H1 (cell line): ENCODE measurements around the gene ASPN. TPM values are rescaled to one million over a fixed set of nuclear protein-coding genes. Genes with fewer than 3 reads are reported as not detected.

Source experiments
- CTCF ChIA-PET: fragments of 300-600 bp; sonication (Branson Sonifier 250); formaldehyde crosslinking; loops from one replicate; lab custom pipeline; 2021; ENCODE audit not compliant: partially characterized antibody; lab: Charles Lee
- POLR2A ChIA-PET: fragments of 300-600 bp; sonication (Branson Sonifier 250); formaldehyde crosslinking; loops from one replicate; lab custom pipeline; 2021; ENCODE audit warnings: inconsistent platforms; ENCODE audit not compliant: partially characterized antibody; lab: Charles Lee
- DNase-seq, 2 experiments: peaks; one replicate each; pipeline versions ENCODE4 v3.0.0 to v3.0.0-alpha.2; 2010 to 2022; ENCODE audit warnings: low spot score in 2 of 2, low read depth in 1 of 2, mixed read lengths in 1 of 2
- FAIRE-seq: peaks from 2 replicates; lab custom pipeline; 2011; peaks lifted over from hg19 to GRCh38; lab: Jason Lieb, UNC
- H2AFZ ChIP-seq: 2 replicates; pipeline ENCODE4 v1.8.1; 2012; ENCODE audit warnings: low read length, inconsistent platforms
- H2AK5ac ChIP-seq: 2 replicates; pipeline ENCODE4 v1.6.1; 2013; ENCODE audit warnings: low read depth, low read length
- H2BK120ac ChIP-seq: replicated peaks from 2 replicates; pipeline ENCODE3; 2013; ENCODE audit warnings: low read depth, low read length, inconsistent platforms
- H2BK12ac ChIP-seq: 2 replicates; pipeline ENCODE4 v1.6.1; 2013; ENCODE audit warnings: low read depth, low read length
- H2BK15ac ChIP-seq: 2 replicates; pipeline ENCODE4 v1.6.1; 2013; ENCODE audit warnings: low read length
- H2BK20ac ChIP-seq: 2 replicates; pipeline ENCODE4 v1.6.1; 2013; ENCODE audit warnings: low read length
- H2BK5ac ChIP-seq: 2 replicates; pipeline ENCODE4 v1.6.1; 2013; ENCODE audit warnings: low read depth, low read length
- H3K14ac ChIP-seq: 2 replicates; pipeline ENCODE4 v1.6.1; 2013; ENCODE audit warnings: inconsistent platforms; ENCODE audit not compliant: insufficient read length
- H3K18ac ChIP-seq: 2 replicates; pipeline ENCODE4 v1.6.1; 2013; ENCODE audit warnings: low read length; ENCODE audit errors: extremely low read depth
- H3K23ac ChIP-seq: 2 replicates; pipeline ENCODE4 v1.6.1; 2013; ENCODE audit warnings: inconsistent platforms; ENCODE audit not compliant: insufficient read length
- H3K23me2 ChIP-seq: 2 replicates; pipeline ENCODE4 v1.6.1; 2013; ENCODE audit warnings: low read depth, low read length
- H3K27ac ChIP-seq: 2 replicates; pipeline ENCODE4 v1.6.1; 2011; ENCODE audit warnings: low read depth, low read length, inconsistent platforms
- H3K27me3 ChIP-seq, 4 experiments: replicated peaks in 1 of 4; 1 replicate in 1 of 4; 2 replicates in 3 of 4; pipeline versions ENCODE4 v1.6.1 to v1.8.1; 2011 to 2013; ENCODE audit warnings: low read length in 3 of 4, mild to moderate bottlenecking in 3 of 4, inconsistent platforms in 2 of 4, mixed read lengths in 2 of 4, moderate library complexity in 1 of 4; ENCODE audit not compliant: control insufficient read depth in 3 of 4, insufficient read depth in 3 of 4; ENCODE audit errors: extremely low read depth in 1 of 4
- H3K36me3 ChIP-seq, 4 experiments: 2 replicates each; pipeline versions ENCODE4 v1.6.1 to v1.8.1; 2011 to 2013; ENCODE audit warnings: mild to moderate bottlenecking in 4 of 4, low read length in 3 of 4, moderate library complexity in 2 of 4, control low read depth in 1 of 4, inconsistent platforms in 1 of 4; ENCODE audit not compliant: insufficient read depth in 4 of 4, control insufficient read depth in 2 of 4
- H3K4ac ChIP-seq: replicated peaks from 2 replicates; pipeline ENCODE3; 2013; ENCODE audit warnings: low read length, low read depth, mixed read lengths, inconsistent platforms; ENCODE audit not compliant: insufficient read length
- H3K4me1 ChIP-seq, 4 experiments: replicated peaks in 1 of 4; 1 replicate in 1 of 4; 2 replicates in 3 of 4; pipeline versions ENCODE4 v1.6.1 to v1.8.1; 2011 to 2013; ENCODE audit warnings: low read length in 3 of 4, inconsistent platforms in 2 of 4, mixed read lengths in 1 of 4; ENCODE audit not compliant: insufficient read depth in 4 of 4, control insufficient read depth in 3 of 4
- H3K4me2 ChIP-seq, 2 experiments: 2 replicates each; pipeline versions ENCODE4 v1.6.1 to v1.8.1; 2011 to 2013; ENCODE audit warnings: low read depth in 2 of 2, low read length in 2 of 2, control low read depth in 1 of 2, inconsistent platforms in 1 of 2, mild to moderate bottlenecking in 1 of 2; ENCODE audit not compliant: insufficient read depth in 1 of 2
- H3K4me3 ChIP-seq, 4 experiments: fragments of 200-600, 300-600 bp in 1 of 4; sonication (generic), shearing (Covaris generic), sonication (Bioruptor Twin) in 1 of 4; 2 replicates each; pipeline versions ENCODE4 v1.5.1 to v1.8.1; 2011 to 2016; ENCODE audit warnings: low read length in 4 of 4, low read depth in 3 of 4, control low read depth in 2 of 4, inconsistent platforms in 2 of 4, mild to moderate bottlenecking in 2 of 4, mixed read lengths in 1 of 4, moderate library complexity in 1 of 4; ENCODE audit not compliant: insufficient read depth in 2 of 4; ENCODE audit errors: extremely low read depth in 1 of 4
- H3K56ac ChIP-seq: replicated peaks from 2 replicates; pipeline ENCODE3; 2013; ENCODE audit warnings: low read depth, mild to moderate bottlenecking, mixed read lengths, low read length, inconsistent platforms; ENCODE audit not compliant: insufficient read length
- H3K79me1 ChIP-seq: 2 replicates; pipeline ENCODE4 v1.6.1; 2013; ENCODE audit warnings: low read depth, low read length, control low read depth
- H3K79me2 ChIP-seq, 2 experiments: 2 replicates each; pipeline versions ENCODE4 v1.6.1 to v1.8.1; 2012 to 2013; ENCODE audit warnings: low read length in 2 of 2, mild to moderate bottlenecking in 2 of 2, inconsistent platforms in 1 of 2; ENCODE audit not compliant: insufficient read depth in 2 of 2, control insufficient read depth in 1 of 2
- H3K9ac ChIP-seq, 4 experiments: replicated peaks in 1 of 4; 1 replicate in 1 of 4; 2 replicates in 3 of 4; pipeline versions ENCODE4 v1.6.1 to v1.8.1; 2011 to 2013; ENCODE audit warnings: low read depth in 3 of 4, low read length in 3 of 4, control low read depth in 2 of 4, mild to moderate bottlenecking in 2 of 4, moderate library complexity in 2 of 4, inconsistent platforms in 1 of 4; ENCODE audit errors: extremely low read depth in 1 of 4
- H3K9me3 ChIP-seq, 2 experiments: 2 replicates each; pipeline versions ENCODE4 v1.6.1 to v1.8.1; 2012 to 2013; ENCODE audit warnings: mild to moderate bottlenecking in 2 of 2, moderate library complexity in 2 of 2, control low read depth in 1 of 2, inconsistent platforms in 1 of 2, low read depth in 1 of 2, low read length in 1 of 2, mixed read lengths in 1 of 2; ENCODE audit not compliant: insufficient read depth in 2 of 2
- H4K20me1 ChIP-seq, 2 experiments: replicated peaks in 1 of 2; 2 replicates each; pipeline versions ENCODE3 to v1.8.1; 2011 to 2013; ENCODE audit warnings: inconsistent platforms in 2 of 2, low read length in 2 of 2, mild to moderate bottlenecking in 1 of 2; ENCODE audit not compliant: insufficient read depth in 2 of 2, control insufficient read depth in 1 of 2
- H4K5ac ChIP-seq: 2 replicates; pipeline ENCODE4 v1.6.1; 2013; ENCODE audit warnings: low read length, low read depth, mixed read lengths, inconsistent platforms; ENCODE audit not compliant: insufficient read length
- H4K8ac ChIP-seq: 2 replicates; pipeline ENCODE4 v1.8.0; 2013; ENCODE audit warnings: mild to moderate bottlenecking, moderate library complexity, low read length, inconsistent platforms; ENCODE audit not compliant: insufficient read depth; ENCODE audit errors: extremely low read depth
- H4K91ac ChIP-seq: replicated peaks from 2 replicates; pipeline ENCODE3; 2013; ENCODE audit warnings: low read length, mixed read lengths, inconsistent platforms; ENCODE audit not compliant: insufficient read length
- ATF2 ChIP-seq: IDR thresholded peaks from 2 replicates; pipeline ENCODE4 v1.6.1; 2012; ENCODE audit warnings: low read length, inconsistent platforms
- ATF3 ChIP-seq: IDR thresholded peaks from 2 replicates; pipeline ENCODE4 v1.6.1; 2011; ENCODE audit warnings: low read depth, mild to moderate bottlenecking, low read length; ENCODE audit not compliant: insufficient read depth
- BACH1 ChIP-seq: IDR thresholded peaks from 2 replicates; pipeline ENCODE4 v1.6.1; 2012; ENCODE audit warnings: low read length, improper control_type of control experiment
- CREB1 ChIP-seq: IDR thresholded peaks from 2 replicates; pipeline ENCODE4 v1.6.1; 2012; ENCODE audit warnings: inconsistent platforms
- E2F6 ChIP-seq: IDR thresholded peaks from 2 replicates; pipeline ENCODE4 v1.6.1; 2012; ENCODE audit warnings: inconsistent platforms
- EGR1 ChIP-seq: IDR thresholded peaks from 2 replicates; pipeline ENCODE4 v1.6.1; 2011; ENCODE audit warnings: low read depth, low read length, borderline replicate concordance
- FOSL1 ChIP-seq: IDR thresholded peaks from 2 replicates; pipeline ENCODE4 v1.6.1; 2011; ENCODE audit warnings: mild to moderate bottlenecking, low read depth, low read length, moderate library complexity; ENCODE audit not compliant: insufficient read depth
- TAF1 ChIP-seq: IDR thresholded peaks from 2 replicates; pipeline ENCODE4 v1.6.1; 2011; ENCODE audit warnings: mild to moderate bottlenecking, low read depth, low read length
- TEAD4 ChIP-seq: IDR thresholded peaks from 2 replicates; pipeline ENCODE4 v1.6.1; 2012; ENCODE audit warnings: low read depth, low read length, inconsistent platforms, mixed read lengths
- WGBS, 2 experiments: shearing (Covaris generic) in 1 of 2; methylation state at CpG; one replicate each; pipeline versions ENCODE4 v1.1.6 to v1.1.7; 2013 to 2015; ENCODE audit warnings: low lambda C conversion rate in 2 of 2, mixed read lengths in 2 of 2, inconsistent platforms in 1 of 2, low coverage in 1 of 2, missing lambda C conversion rate in 1 of 2; ENCODE audit not compliant: insufficient replicate concordance in 2 of 2, insufficient coverage in 1 of 2, insufficient read length in 1 of 2; ENCODE audit errors: extremely low coverage in 1 of 2, missing lambda C conversion rate in 1 of 2; 5-methylcytosine and 5-hydroxymethylcytosine counted together
- polyA plus RNA-seq, 7 experiments: library from polyadenylated mRNA; depleted of rRNA in 3 of 7; stranded (reverse) in 5 of 7; unstranded in 2 of 7; fragments of >200 nt in 5 of 7; fragments of 200-250 nt in 2 of 7; gene quantifications; 1 replicate in 5 of 7; 2 replicates in 1 of 7; 4 replicates in 1 of 7; pipeline versions ENCODE4 v1.2.1 to v1.2.3, GENCODE V29; 2011 to 2013; ENCODE audit warnings: missing spikeins in 2 of 7, mixed read lengths in 2 of 7
- total RNA-seq: library from RNA; stranded (reverse); fragmentation: NEBNext Ultra II Directional; extraction: Animal tissue kit (Norgen Biotek cat#: 25700); gene quantifications from 2 replicates; pipeline ENCODE4 v1.2.1, GENCODE V29; 2021

The ASPN gene
- total and polyA plus RNA-seq, 2 of the 8 experiments (the other 6 are each of a cell fraction or from before 2014, with no cell fraction given) = not detected

GRCh38 chr9:92408747-92409478 lies 73.4 kb downstream of the ASPN start:
- Histone ChIP-seq H3K4me3 (no peak overlapping the region), H4K5ac (no peak overlapping the region), H3K9me3 (no peaks in the 10 kb centered on the region), H3K4ac (no peak overlapping the region), H2AFZ (no peak overlapping the region), H3K14ac (no peak overlapping the region), H3K79me2 (0 out of 4 replicates have a peak, but pooled peaks cover 0 to 4% of the 10 kb centered on the region in 2 experiments), H2AK5ac (no peak overlapping the region), H2BK20ac (no peak overlapping the region), H3K56ac (no peak overlapping the region), H3K23me2 (no peaks in the 10 kb centered on the region), H3K18ac (no peak overlapping the region), H3K79me1 (no peaks in the 10 kb centered on the region), H4K8ac (no peak overlapping the region), H2BK120ac (no peak overlapping the region), H2BK15ac (no peak overlapping the region), H2BK12ac (no peak overlapping the region), H2BK5ac (no peak overlapping the region), H3K4me2 (no peak overlapping the region), H4K91ac (no peak overlapping the region), H3K36me3 (no peaks in the 10 kb centered on the region), H3K9ac (no peak overlapping the region), H3K4me1 (no peaks in the 10 kb centered on the region; a peak in 1 of 7 replicates), H3K27ac (no peak overlapping the region), H3K27me3 (no peaks in the 10 kb centered on the region), H3K23ac (no peak overlapping the region), H4K20me1 (no peaks in the 10 kb centered on the region)
- CTCF ChIA-PET = interaction anchor here (0.7 to 1.7 kb wide), 4 partner anchors 22 to 594 kb away, joined by 3 read pairs; no protein-coding TSS in a partner anchor
- POLR2A ChIA-PET = no interaction called here
- 97% methylated on average over 2 of the region's 2 CpGs; no CpG with 5 or more reads in 1 of the 2 experiments for WGBS, 2 experiments
- no peak for DNase-seq
- FAIRE-seq = no peak
- TF ChIP-seq TAF1 = no peak
- no peak for TF ChIP-seq TEAD4
- TF ChIP-seq ATF3 = no peak
- no peak for TF ChIP-seq EGR1
- no peak for TF ChIP-seq E2F6
- no peak for TF ChIP-seq CREB1
- no peak for TF ChIP-seq ATF2
- TF ChIP-seq FOSL1 = no peak
- TF ChIP-seq BACH1 = no peak
